ENCODE measurements around the gene HEXB.
A peak's percentile ranks its signal among the peaks of the same experiment; 100 is the strongest.

Gene HEXB

DNA sequence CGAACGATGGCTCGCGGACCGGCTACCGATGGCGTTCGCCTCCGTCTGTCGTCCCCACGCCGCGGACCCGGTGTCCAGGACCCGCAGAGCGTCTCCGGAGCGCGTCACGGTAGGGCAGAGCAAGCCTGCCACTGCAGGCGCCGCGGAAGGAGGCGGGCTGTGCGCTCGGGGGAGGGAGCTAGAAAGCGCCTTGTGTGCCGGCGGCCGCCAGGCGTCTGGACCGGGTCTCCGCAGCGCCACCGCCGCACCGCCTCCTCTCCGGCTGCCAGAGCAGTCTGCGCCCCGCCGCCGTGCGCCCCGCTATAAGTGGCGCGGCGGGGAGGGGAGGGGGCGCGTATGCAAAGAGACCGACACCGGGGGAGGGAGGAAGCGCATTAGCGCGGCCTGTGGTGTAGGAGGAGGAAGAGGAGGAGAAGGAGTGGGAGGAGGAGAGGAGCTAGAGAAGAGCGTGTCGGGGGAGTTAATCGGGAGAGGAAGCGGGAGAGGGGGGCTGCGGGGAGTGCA, 44.5 kb upstream of the HEXB start, which contains the start of gene ENC1:
Gene ENC1 (minus strand): TSS at position 279 of the 504 bp plus-strand sequence. CDS start 4,243 bp downstream, outside the sequence.
- Histone ChIP-seq H3K36me3 (replicated peaks; ENCODE audit: insufficient read depth, low read length) (no peaks in the 10 kb centered on the region), H3K9me3 (replicated peaks; ENCODE audit: insufficient read depth, low read length) (no peaks in the 10 kb centered on the region), H3K27me3 (replicated peaks; ENCODE audit: insufficient read depth, low read length) (no peaks in the 10 kb centered on the region), H3F3A (ENCODE audit: insufficient read depth, low read length) (peaks cover 22% of the 10 kb centered on the region), H3K9ac (ENCODE audit: low read length) (peak within 1 kb of the TSS; percentile 55; the same call in 1 of the 2 replicates), H3K79me2 (ENCODE audit: low read length) (peaks cover 39% of the 10 kb centered on the region), H3K4me2 (ENCODE audit: low read depth, low read length) (peak within 1 kb of the TSS; percentile 99), H3K27ac (ENCODE audit: low read length) (peak within 1 kb of the TSS; percentile 46; the same call in 1 of the 2 replicates), H2AFZ (ENCODE audit: low read length) (peak within 1 kb of the TSS; percentile 95), H4K20me1 (ENCODE audit: insufficient read depth, low read length) (no peaks in the 10 kb centered on the region), H3K4me1 (ENCODE audit: low read length) (peaks cover 14% of the 10 kb centered on the region), H3K4me3 (ENCODE audit: low read length) (peak within 1 kb of the TSS; percentile 79), H3K9me2 (replicated peaks; ENCODE audit: insufficient read depth, low read length) (no peaks in the 10 kb centered on the region)
- peak; percentile 94 for DNase-seq
- TF ChIP-seq EZH2phosphoT487 (IDR thresholded peaks at IDR 0.05; ENCODE audit: low read length) (no peak), EZH2 (optimal IDR thresholded peaks at IDR 0.05; ENCODE audit: low read depth, low read length) (no peak)
- TF ChIP-seq, protein P1, sequence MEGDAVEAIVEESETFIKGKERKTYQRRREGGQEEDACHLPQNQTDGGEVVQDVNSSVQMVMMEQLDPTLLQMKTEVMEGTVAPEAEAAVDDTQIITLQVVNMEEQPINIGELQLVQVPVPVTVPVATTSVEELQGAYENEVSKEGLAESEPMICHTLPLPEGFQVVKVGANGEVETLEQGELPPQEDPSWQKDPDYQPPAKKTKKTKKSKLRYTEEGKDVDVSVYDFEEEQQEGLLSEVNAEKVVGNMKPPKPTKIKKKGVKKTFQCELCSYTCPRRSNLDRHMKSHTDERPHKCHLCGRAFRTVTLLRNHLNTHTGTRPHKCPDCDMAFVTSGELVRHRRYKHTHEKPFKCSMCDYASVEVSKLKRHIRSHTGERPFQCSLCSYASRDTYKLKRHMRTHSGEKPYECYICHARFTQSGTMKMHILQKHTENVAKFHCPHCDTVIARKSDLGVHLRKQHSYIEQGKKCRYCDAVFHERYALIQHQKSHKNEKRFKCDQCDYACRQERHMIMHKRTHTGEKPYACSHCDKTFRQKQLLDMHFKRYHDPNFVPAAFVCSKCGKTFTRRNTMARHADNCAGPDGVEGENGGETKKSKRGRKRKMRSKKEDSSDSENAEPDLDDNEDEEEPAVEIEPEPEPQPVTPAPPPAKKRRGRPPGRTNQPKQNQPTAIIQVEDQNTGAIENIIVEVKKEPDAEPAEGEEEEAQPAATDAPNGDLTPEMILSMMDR (IDR thresholded peaks at IDR 0.05; ENCODE audit: low read length) = peak; percentile 39

DNA sequence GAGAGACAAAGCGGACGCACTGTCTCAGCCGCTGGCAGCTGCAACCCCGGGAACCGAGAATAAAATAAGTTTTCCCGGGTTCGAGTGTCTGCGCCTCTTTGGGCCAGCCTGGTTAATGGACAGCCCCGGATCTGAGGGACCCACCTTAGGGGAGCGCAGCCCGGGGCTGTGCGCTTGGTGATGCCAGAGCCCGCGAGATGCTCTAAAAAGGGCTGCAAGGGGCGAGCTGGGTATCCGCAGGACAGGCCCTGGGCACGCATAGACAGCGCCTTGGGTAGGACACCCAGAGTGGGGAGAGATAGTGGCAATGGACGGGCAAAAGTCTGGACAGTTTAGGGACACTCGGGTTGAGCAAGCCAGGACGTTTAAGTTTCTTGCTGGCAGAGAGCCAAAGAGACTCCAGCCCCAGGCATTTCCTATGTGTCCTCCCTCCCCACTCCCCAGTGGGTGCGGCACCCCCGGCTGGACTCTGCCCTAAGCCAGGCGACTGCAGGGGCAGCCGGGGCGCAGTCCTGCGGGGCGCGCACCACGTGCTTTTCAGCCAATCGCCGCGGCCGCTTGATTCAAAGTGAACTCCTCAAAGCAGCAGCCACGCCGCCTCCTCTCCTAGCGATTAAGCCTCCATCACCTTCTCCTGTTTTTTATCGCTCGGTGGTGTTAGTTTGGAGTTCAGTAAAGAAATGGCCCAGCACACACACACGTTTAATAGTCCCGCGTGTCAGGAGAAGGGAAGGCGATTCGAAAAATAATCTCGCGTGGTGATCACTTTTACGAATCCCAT, 43.9 kb upstream of the HEXB start:
- Histone ChIP-seq H3K27ac (ENCODE audit: low read length) (peak overlapping the region; percentile 40; the same call in 1 of the 2 replicates), H3K4me1 (ENCODE audit: low read length) (peaks cover 14% of the 10 kb centered on the region), H3K27me3 (replicated peaks; ENCODE audit: insufficient read depth, low read length) (no peaks in the 10 kb centered on the region), H4K20me1 (ENCODE audit: insufficient read depth, low read length) (no peaks in the 10 kb centered on the region), H3K79me2 (ENCODE audit: low read length) (peaks cover 37% of the 10 kb centered on the region), H3K9ac (ENCODE audit: low read length) (peak overlapping the region; percentile 45; the same call in 1 of the 2 replicates), H3K9me2 (replicated peaks; ENCODE audit: insufficient read depth, low read length) (no peaks in the 10 kb centered on the region), H3K9me3 (replicated peaks; ENCODE audit: insufficient read depth, low read length) (no peaks in the 10 kb centered on the region), H3K36me3 (replicated peaks; ENCODE audit: insufficient read depth, low read length) (no peaks in the 10 kb centered on the region), H3F3A (ENCODE audit: insufficient read depth, low read length) (peaks cover 22% of the 10 kb centered on the region), H3K4me2 (ENCODE audit: low read depth, low read length) (peak overlapping the region; percentile 99), H2AFZ (ENCODE audit: low read length) (peak overlapping the region; percentile 95), H3K4me3 (ENCODE audit: low read length) (peak overlapping the region; percentile 79)
- peak; percentile 81 for DNase-seq
- TF ChIP-seq EZH2 (optimal IDR thresholded peaks at IDR 0.05; ENCODE audit: low read depth, low read length) (no peak), EZH2phosphoT487 (IDR thresholded peaks at IDR 0.05; ENCODE audit: low read length) (no peak)
- TF ChIP-seq, protein P1 (IDR thresholded peaks at IDR 0.05; ENCODE audit: low read length) = no peak

GRCh38 chr5:74641735-74642542, 43.1 kb upstream of the HEXB start:
- TF ChIP-seq, protein P1 (IDR thresholded peaks at IDR 0.05; ENCODE audit: low read length) = peak; percentile 52
- TF ChIP-seq EZH2 (optimal IDR thresholded peaks at IDR 0.05; ENCODE audit: low read depth, low read length) = no peak
- Histone ChIP-seq H3K27ac (ENCODE audit: low read length) (peak overlapping the region; percentile 40; the same call in 1 of the 2 replicates), H3K79me2 (ENCODE audit: low read length) (peaks cover 29% of the 10 kb centered on the region), H3K9ac (ENCODE audit: low read length) (peak overlapping the region; percentile 45; the same call in 1 of the 2 replicates), H3K4me2 (ENCODE audit: low read depth, low read length) (peak overlapping the region; percentile 99), H3K4me1 (ENCODE audit: low read length) (peaks cover 14% of the 10 kb centered on the region), H3K9me2 (replicated peaks; ENCODE audit: insufficient read depth, low read length) (no peaks in the 10 kb centered on the region), H3K9me3 (replicated peaks; ENCODE audit: insufficient read depth, low read length) (no peaks in the 10 kb centered on the region), H3K4me3 (ENCODE audit: low read length) (peak overlapping the region; percentile 79), H3F3A (ENCODE audit: insufficient read depth, low read length) (peaks cover 22% of the 10 kb centered on the region), H2AFZ (ENCODE audit: low read length) (peak overlapping the region; percentile 95), H3K36me3 (replicated peaks; ENCODE audit: insufficient read depth, low read length) (no peaks in the 10 kb centered on the region), H4K20me1 (ENCODE audit: insufficient read depth, low read length) (no peaks in the 10 kb centered on the region), H3K27me3 (replicated peaks; ENCODE audit: insufficient read depth, low read length) (no peaks in the 10 kb centered on the region)
- DNase-seq = peak; percentile 71
